Gastroesophageal sphincter (tissue), 4 donors: Measurements from ENCODE around the gene PTPN14. TPM values are rescaled to one million over a fixed set of nuclear protein-coding genes. Genes with fewer than 3 reads are reported as not detected.
A peak's percentile ranks its signal among the peaks of the same experiment; 100 is the strongest.

Experiments used
- ATAC-seq: fragments of 150-250 bp; one replicate; pipeline ENCODE4 v1.9.1; 2016; ENCODE audit warnings: mild to moderate bottlenecking, moderate library complexity
- H3K27ac ChIP-seq, 4 donors: fragments of 200-600 bp; sonication (generic) in 3 of 4; 1 replicate in 3 of 4; 2 replicates in 1 of 4; pipeline ENCODE4 v1.5.1; 2016 to 2019
- H3K27me3 ChIP-seq: fragments of 200-600 bp; sonication (generic); one replicate; pipeline ENCODE4 v1.5.1; 2019
- H3K36me3 ChIP-seq, 2 donors: fragments of 200-600 bp; sonication (generic); one replicate each; pipeline ENCODE4 v1.5.1; 2019; ENCODE audit warnings: control low read depth in 1 of 2
- H3K4me1 ChIP-seq, 3 donors: fragments of 200-600 bp; sonication (generic); 1 replicate in 2 of 3; 2 replicates in 1 of 3; pipeline ENCODE4 v1.5.1; 2016 to 2019; ENCODE audit warnings: control low read depth in 2 of 3
- H3K4me3 ChIP-seq, 2 donors: fragments of 200-600 bp; sonication (generic); one replicate each; pipeline ENCODE4 v1.5.1; 2019; ENCODE audit warnings: mild to moderate bottlenecking in 1 of 2, moderate library complexity in 1 of 2
- H3K9me3 ChIP-seq, 3 donors: fragments of 200-600 bp; sonication (generic); one replicate each; pipeline ENCODE4 v1.5.1; 2017 to 2019; ENCODE audit warnings: control low read depth in 2 of 3
- EP300 ChIP-seq: sonication (generic); formaldehyde crosslinking; IDR thresholded peaks from one replicate; pipeline ENCODE4 v1.6.1; 2017; ENCODE audit warnings: antibody characterized with exemption, mild to moderate bottlenecking
- POLR2A ChIP-seq, 2 donors: fragments of 450-650 bp; IDR thresholded peaks; one replicate each; pipeline ENCODE4 v1.6.1; 2017; ENCODE audit warnings: antibody characterized with exemption in 2 of 2, mild to moderate bottlenecking in 2 of 2, moderate library complexity in 1 of 2
- POLR2AphosphoS5 ChIP-seq: sonication (generic); formaldehyde crosslinking; IDR thresholded peaks from one replicate; pipeline ENCODE4 v1.6.1; 2017; ENCODE audit warnings: antibody characterized with exemption
- WGBS, 2 donors: methylation state at CpG; one replicate each; pipeline ENCODE4 v1.1.5; 2018; ENCODE audit warnings: low coverage in 1 of 2; 5-methylcytosine and 5-hydroxymethylcytosine counted together
- total RNA-seq, 4 donors: library from RNA; depleted of rRNA; stranded (reverse); fragments of >200 nt; gene quantifications; one replicate each; pipeline ENCODE4 v1.1.0, GENCODE V29; 2016
- TF ChIP-seq, protein P1 (sequence below), 4 experiments: fragments of 200-600 bp in 2 of 4; fragments of 450-650 bp in 2 of 4; sonication (generic) in 1 of 4; IDR thresholded peaks; one replicate each; pipeline ENCODE4 v1.5.1; 2017 to 2019; ENCODE audit warnings: antibody characterized with exemption in 4 of 4, mild to moderate bottlenecking in 2 of 4, moderate library complexity in 2 of 4

PTPN14 gene
- total RNA-seq, 4 donors from 2014 or later = 38.9 to 96.8 (median 75.4) TPM

DNA sequence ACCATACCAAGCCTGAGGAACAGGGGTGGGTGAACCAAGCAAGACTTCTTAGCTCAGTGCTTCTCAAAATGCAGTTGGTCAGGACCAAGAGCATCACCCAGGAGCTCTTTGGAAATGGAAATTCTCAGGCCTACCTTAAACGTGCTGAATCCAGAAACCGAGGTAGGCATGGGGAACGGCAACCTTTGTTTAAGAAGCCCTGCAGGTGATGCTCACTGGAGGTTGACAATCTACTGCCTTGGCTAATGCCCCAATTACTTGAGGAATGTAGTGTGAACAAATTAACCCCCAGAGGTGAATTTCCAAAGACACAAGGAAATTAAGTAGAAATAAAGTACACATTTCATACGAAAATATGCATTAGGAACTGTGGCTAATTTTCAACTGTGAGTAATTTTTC is 5.3 kb downstream of the PTPN14 start:
- TF ChIP-seq POLR2AphosphoS5 (no peak), EP300 (no peak), POLR2A (IDR thresholded peaks at IDR 0.05) (no peak)
- TF ChIP-seq, protein P1, sequence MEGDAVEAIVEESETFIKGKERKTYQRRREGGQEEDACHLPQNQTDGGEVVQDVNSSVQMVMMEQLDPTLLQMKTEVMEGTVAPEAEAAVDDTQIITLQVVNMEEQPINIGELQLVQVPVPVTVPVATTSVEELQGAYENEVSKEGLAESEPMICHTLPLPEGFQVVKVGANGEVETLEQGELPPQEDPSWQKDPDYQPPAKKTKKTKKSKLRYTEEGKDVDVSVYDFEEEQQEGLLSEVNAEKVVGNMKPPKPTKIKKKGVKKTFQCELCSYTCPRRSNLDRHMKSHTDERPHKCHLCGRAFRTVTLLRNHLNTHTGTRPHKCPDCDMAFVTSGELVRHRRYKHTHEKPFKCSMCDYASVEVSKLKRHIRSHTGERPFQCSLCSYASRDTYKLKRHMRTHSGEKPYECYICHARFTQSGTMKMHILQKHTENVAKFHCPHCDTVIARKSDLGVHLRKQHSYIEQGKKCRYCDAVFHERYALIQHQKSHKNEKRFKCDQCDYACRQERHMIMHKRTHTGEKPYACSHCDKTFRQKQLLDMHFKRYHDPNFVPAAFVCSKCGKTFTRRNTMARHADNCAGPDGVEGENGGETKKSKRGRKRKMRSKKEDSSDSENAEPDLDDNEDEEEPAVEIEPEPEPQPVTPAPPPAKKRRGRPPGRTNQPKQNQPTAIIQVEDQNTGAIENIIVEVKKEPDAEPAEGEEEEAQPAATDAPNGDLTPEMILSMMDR (IDR thresholded peaks at IDR 0.05) = no peak
- H3K4me1 ChIP-seq = peaks cover 4 to 93% (median 14%) of the 10 kb centered on the region in 3 donors
- H3K27me3 ChIP-seq = no peaks in the 10 kb centered on the region
- no peaks in the 10 kb centered on the region for H3K36me3 ChIP-seq
- ATAC-seq = no peak
- peak overlapping the region in 2 of 4 donors; percentile 4 to 29 for H3K27ac ChIP-seq
- H3K4me3 ChIP-seq = no peak overlapping the region
- no peaks in the 10 kb centered on the region for H3K9me3 ChIP-seq
- 80 to 84% methylated on average over 1 to 3 of the region's 4 CpGs for WGBS, 2 donors

DNA sequence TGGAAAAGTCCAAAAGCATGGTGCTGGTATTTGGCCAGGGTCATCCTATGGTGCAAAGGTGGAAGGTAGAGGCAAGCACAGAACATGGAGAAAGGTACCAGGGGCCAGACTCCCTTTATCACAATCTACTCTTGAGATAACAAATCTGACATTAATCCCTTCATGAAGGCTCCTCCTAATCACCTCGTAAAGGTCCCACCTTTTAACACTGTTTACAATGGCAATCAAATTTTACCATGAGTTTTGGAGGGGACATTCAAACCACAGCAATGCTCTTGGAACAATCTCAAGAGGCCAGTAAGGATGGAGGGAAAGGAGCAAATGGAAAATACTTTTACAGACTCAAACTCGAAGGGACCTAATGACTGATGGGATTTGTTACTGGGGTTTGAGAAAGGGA is 6.1 kb downstream of the PTPN14 start:
- Histone ChIP-seq H3K27me3 (no peaks in the 10 kb centered on the region), H3K9me3 (no peaks in the 10 kb centered on the region), H3K4me1 (peaks cover 7 to 100% (median 14%) of the 10 kb centered on the region in 3 donors), H3K36me3 (no peaks in the 10 kb centered on the region), H3K4me3 (no peak overlapping the region), H3K27ac (peak overlapping the region in 1 of 4 donors; percentile 4)
- no peak for ATAC-seq
- TF ChIP-seq EP300 (no peak), POLR2AphosphoS5 (no peak), POLR2A (IDR thresholded peaks at IDR 0.05) (no peak)
- TF ChIP-seq, protein P1 (IDR thresholded peaks at IDR 0.05) = no peak
- WGBS, 2 donors = 49 to 60% methylated on average over 2 of the region's 2 CpGs

DNA sequence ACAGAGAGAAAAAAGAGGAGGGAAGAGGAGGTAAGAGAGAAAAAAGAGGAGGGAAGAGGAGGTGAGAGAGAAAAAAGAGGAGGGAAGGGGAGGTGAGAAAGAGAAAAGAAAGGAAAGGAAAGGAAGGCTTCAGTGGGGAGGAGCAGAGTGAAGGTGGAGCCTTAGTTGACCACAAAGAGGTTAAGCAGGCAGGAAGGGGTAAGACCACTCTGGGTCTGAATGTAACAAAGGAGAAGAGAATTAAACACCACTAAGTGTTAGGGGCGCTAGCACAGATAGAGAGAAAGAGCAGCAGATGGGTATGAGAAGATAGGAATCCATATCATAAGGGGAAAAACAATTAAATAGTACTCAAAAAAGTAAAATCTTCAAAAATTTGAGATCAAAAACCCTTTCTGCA is 6.6 kb downstream of the PTPN14 start:
- no peak for ATAC-seq
- Histone ChIP-seq H3K27me3 (no peaks in the 10 kb centered on the region), H3K4me1 (peaks cover 10 to 100% (median 14%) of the 10 kb centered on the region in 3 donors), H3K36me3 (no peaks in the 10 kb centered on the region), H3K4me3 (no peak overlapping the region), H3K27ac (no peak overlapping the region), H3K9me3 (no peaks in the 10 kb centered on the region)
- WGBS, 2 donors = 88 to 100% methylated on average over 1 of the region's 1 CpG
- TF ChIP-seq, protein P1 (IDR thresholded peaks at IDR 0.05) = no peak
- TF ChIP-seq POLR2AphosphoS5 (no peak), EP300 (no peak), POLR2A (IDR thresholded peaks at IDR 0.05) (no peak)

DNA sequence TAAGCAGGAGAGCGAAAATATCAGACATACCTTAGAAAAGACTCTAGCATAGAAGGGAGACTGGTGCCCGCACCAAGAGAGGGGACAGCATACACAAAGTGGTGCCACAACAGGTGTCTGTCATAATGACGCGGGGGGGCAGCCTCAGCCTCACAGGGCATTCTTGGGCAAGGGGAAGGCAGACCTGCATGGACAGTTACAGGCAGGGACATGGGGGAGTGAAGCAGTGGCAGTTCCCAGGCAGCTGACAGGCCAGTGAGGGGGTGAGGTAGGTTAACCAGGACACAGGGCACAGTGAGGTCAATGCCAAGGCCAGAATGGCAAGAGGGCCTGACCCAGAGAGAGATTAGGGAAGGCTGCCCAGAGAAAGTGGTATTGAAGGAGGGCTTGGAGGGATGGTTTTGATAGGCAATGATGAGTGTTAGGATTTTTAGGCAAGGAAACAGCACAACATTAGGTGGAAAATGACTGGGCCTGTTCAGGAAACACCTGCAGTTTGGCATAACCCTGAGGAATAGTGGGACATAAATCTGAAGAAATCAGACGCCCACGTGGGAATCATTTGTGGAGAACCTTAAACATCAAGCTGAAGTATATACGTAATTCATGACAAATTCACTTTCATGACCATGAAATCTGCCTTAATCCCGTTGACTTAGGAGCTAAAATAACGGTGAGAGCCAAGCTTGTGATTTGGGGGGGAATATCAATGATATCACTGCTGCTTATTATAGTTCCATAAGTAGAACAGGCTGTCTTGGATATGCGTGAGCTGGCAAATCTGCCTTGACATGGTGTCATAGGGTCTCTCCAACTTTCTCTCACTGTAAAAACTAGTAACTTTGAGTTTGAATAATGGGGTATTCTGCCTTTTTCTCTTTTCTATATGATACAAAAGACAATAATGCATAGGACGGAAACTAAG is 8.9 kb downstream of the PTPN14 start:
- peak overlapping the region; percentile 64 to 78 (median 71) for H3K27ac ChIP-seq

More for the DNA sequence above, 8.9 kb downstream of the PTPN14 start:
- Histone ChIP-seq H3K27me3 (no peaks in the 10 kb centered on the region), H3K9me3 (no peaks in the 10 kb centered on the region), H3K36me3 (no peaks in the 10 kb centered on the region), H3K4me3 (no peak overlapping the region), H3K4me1 (peaks cover 14 to 100% (median 25%) of the 10 kb centered on the region in 3 donors)
- ATAC-seq = no peak
- no peak for TF ChIP-seq EP300
- no peak for TF ChIP-seq POLR2A (IDR thresholded peaks at IDR 0.05)
- no peak for TF ChIP-seq POLR2AphosphoS5
- TF ChIP-seq, protein P1 (IDR thresholded peaks at IDR 0.05) = no peak
- 63 to 74% methylated on average over 8 to 11 of the region's 11 CpGs for WGBS, 2 donors
